ENCODE measurements around the gene CALML5.

CALML5 gene, protein sequence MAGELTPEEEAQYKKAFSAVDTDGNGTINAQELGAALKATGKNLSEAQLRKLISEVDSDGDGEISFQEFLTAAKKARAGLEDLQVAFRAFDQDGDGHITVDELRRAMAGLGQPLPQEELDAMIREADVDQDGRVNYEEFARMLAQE

DNA sequence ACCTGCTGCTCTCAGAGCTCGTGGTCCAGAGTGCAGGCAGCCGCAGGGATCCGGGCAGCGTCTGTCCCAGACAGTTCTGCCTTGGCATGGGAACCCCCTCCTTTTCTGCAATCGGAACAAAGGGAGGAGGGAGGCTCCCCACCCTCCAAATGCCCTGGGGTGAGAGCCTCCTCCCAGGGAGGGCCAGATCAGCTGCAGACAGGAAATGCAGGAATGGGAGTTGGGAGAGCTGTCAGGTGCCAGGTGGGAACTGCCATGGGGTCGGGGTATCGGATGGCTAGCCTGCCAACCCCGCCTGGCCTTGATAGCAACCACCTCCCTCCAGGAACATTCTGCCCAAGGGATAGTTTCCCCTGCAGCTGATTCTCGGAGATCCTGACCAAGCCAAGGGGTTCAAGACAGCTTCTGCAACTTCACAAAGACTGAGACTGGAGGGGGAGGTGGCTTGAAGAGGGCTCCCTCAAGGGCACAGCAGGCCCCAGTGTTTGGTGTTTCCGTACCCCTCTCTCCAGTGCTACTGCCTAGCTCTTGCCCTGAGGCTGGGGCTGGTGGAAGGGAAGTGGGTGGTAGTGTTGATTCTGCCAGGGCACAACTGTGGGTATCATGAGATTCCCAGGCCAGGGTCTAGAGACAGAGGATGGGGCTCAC is at the start of gene CALML5:
CALML5 (minus strand) TSS at position 78 of the 648 bp plus-strand sequence. CDS start 132 bp downstream, outside the sequence.
- no peak for DNase-seq (ENCODE audit: low read depth in 2 of 2)

DNA sequence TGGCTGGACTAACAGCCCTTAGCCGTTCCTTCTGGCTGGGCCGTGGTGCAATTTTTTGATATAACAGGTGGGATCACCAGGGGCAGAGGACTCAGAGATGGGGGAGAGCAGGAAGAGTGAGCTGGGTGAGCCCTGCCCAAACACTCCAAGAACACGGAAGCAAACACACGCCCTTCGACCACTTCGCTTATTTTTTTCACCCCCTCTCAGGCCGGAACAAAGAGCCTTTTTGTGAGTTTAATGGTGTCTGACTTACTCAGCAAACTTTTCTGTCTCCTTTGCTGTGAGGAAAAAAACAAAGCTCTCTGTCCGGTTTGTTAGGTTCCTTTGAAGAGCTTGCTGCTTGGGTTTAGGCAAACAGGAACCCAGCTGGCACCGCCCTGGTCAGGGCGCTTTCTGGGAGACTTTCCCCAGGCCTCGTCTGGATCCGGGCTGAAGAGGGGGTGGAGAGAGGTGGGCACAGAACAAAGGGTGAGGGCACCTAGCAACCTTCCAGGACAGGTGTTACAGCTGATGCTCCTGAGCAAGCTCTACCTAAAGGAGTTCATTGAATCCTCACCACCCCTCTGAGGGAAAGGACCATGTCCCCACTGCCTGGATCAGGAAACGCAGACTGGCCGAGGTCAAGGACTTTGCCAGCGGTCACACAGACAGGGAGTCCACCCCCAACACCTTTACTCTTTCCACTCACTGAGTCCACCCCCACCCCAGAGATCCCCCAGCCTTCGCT is 48.7 kb upstream of the CALML5 start:
- DNase-seq (ENCODE audit: low read depth in 2 of 2), result no peak

DNA sequence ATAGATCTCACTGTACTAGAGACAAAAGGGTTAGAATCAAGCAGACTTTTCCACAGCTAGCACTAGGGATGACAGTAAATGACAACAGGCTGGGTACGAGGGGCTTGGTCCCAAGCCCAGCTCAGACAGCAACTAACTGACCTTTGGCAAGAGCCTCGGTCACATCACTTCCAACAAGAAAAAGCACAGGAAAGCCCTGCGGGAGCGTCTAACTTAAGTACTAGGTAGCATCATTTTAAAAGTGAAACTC is 48.2 kb upstream of the CALML5 start:
- DNase-seq (ENCODE audit: low read depth in 2 of 2), result no peak

DNA sequence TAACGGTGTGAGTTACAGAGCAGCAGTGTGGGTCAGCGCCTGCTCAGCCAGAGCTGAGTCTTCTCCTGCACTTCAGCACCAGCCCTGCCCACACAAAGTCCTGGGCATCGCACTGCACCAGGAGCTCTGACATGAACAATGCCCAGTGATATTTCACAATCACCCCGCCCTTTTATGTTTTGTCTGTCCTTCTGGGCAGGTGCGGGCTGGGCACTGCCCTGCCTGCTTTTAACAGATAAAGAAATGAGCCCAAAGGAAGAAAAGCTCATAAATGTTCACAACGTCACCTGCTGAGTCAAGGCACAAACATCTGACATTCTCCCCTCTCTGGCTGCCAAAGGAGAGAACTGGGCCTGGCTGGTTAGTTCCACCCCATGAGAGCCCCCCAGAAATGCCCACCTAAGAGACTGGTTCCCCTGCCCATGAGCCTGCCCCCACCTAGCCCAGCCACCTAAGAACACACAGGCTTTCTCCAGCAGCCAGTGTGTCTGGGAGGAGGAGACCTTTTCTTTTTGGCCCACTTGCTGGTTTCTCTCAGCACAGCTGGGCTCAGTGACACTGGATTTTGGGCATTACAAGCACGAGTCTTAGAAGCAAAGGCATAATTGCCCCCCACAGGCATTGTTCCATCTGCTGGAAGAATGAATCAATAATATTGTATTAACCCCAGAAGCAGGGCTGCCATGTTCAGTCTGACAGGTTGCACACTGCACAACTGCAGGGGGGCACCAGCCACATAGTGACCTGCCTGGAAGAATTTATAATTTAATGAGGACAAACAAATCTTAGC is 47.7 kb upstream of the CALML5 start:
- no peak for DNase-seq (ENCODE audit: low read depth in 2 of 2)

DNA sequence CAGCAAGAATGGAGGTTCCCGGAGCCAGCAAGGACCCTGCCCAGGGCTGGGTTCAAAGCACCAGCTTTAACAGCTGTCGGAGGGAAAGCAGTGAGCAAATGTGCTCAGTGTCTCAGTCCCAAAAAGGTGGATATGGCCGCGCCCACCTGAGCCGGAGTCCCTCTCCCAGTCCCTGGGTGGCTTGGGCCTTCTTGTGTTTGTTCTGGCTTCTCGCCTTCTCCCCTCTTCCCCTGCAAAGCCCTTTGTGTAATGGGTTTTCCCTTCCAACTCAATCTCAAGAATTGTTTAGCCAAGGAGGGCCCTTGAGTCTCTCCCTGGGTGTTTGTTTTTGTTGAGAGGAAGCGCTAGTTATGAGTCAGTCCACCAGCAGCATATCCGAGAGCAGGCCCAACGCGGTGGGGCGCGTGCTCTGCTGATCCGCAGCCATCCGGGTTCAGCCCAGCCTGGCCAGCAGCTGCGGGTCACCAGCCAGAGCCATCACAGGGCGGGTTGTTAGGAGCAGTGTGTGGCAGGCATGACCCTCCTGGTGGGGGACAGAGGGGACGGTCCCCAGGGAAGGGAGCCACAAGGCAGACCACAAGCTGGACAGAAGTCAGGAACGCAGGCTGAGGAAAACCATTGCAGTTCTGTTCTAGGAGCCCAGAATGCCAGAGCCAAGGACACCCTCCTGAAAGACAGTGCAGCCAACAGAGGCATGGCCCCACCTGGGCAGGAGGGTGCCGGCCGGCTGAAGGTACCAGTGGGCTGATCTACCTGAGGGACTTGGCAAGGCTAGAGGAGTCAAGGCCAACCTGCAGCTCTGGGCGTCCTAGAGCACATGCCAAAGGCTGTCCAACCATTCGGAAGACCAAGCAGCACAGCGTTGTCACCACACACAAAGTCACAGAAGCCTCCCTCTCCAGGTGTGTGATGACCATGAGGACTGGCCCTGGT is 46.7 kb upstream of the CALML5 start:
- DNase-seq (ENCODE audit: low read depth in 2 of 2), result no peak

DNA sequence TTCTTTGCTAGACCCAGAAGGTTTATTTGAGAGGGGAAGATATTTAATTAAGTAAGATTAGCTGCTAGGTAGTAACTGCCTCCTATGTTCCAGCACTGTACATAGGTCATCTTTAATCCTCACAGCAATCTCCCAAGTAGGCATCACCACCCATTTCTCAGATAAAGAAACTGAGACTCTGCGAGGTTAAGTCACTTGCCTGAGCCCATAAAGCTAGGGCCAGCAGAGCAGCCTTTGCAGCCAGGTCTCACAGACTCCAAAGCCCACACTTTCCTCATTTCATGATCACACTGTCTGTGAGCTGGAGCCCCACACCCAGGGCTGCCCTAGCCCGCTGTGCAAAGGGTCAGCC is 46.0 kb upstream of the CALML5 start:
- no peak for DNase-seq (ENCODE audit: low read depth in 2 of 2)

DNA sequence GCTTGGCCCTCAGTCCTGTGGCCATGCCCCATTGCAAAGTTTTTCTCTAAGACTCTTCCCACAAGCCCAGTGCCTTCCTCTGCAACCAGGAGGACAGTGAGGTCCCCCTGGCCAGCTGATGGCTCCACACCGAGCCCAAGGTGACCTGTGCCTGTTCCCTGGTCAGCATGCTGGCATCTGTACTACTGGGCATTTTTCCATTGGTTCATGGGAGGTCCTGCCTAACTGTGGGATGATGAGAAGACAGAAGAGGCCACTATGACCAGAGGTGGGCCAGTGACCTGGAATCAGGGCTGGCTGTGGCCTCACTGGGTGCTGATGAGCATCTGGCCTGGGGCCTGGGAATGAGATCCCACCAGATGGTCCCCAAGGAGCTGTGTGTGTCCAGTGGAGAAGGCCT is 45.6 kb upstream of the CALML5 start:
- no peak for DNase-seq (ENCODE audit: low read depth in 2 of 2)

DNA sequence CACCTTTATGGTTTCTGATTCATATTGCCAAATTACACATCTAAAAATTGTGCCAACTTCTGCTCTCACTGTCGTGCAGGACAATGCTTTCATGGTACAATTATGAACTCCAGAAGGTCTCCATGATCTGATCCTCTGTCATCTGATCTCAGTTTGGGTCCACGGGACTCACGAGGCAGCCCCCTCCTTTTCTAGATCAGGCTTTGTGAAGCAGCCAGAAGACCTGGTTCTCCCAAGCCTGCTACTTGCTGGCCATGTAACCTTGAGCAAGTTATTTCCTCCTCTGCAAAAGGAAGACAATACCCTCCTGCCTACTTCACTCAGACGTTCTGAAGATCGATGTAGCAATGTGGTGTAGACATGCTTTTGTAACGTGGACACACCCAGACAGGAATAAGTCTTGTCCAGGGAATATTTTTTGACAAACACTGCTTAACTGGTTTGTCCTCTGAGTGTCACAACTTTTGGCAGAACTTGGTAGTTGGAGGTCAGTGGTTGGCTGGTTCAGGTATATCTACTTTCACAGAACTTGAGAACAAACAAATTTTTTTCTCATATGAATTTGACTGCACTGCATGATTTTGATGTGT is 44.9 kb upstream of the CALML5 start:
- no peak for DNase-seq (ENCODE audit: low read depth in 2 of 2)

DNA sequence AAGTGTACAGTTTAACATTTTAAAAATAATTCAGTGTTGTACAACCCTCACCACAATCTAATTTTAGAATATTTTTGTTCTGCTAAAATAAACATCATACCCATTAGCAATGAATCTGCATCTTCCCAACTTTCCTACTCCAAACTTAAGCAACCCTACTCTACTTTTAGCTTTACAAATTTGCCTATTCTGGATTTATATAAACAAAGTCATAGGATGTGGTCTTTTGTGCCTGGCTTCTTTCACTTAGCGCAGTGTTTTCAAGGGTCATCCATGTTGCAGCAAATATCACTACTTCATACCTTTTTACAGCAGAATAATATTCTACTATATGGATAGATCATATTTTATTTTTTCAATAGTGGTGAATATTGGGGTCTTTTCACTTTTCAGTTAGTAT is 44.3 kb upstream of the CALML5 start:
- DNase-seq (ENCODE audit: low read depth in 2 of 2), result no peak

DNA sequence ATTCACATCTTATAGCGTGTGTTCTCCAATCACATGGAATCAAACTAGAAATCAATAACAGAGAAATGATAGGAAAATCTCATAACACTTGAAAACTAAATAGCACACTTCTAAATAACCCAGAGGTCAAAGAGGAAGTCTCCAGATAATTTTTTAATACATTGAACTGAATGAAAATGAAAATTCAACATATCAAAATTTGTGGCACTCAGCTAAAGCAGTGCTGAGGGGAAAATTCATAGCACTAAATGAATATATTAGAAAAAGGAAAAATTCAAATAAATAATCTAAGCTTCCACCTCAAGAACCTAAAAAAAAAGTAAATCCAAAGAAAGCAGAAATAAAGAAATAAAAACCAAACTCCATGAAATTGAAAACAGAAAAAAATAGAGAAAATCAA is 42.7 kb upstream of the CALML5 start:
- no peak for DNase-seq (ENCODE audit: low read depth in 2 of 2)

DNA sequence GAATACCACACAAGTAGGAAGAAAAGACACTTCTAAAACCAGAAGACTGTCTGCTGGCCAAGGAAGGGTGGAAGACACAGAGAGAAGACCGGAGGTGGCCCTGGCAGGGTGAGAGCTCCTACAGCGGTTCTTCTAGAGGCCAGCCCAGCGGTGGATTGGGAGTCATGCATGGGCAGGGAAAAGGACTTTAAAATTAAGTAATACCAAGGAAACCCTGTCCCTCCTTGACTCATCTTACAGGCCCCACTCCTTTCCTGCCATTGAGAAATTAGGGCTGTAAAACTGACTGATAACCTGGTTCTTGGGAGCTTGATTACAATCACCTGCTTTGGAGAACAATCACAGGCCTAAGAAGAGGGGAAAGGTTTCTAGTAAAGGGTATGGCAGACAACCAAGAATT is 41.5 kb upstream of the CALML5 start:
- no peak for DNase-seq (ENCODE audit: low read depth in 2 of 2)

DNA sequence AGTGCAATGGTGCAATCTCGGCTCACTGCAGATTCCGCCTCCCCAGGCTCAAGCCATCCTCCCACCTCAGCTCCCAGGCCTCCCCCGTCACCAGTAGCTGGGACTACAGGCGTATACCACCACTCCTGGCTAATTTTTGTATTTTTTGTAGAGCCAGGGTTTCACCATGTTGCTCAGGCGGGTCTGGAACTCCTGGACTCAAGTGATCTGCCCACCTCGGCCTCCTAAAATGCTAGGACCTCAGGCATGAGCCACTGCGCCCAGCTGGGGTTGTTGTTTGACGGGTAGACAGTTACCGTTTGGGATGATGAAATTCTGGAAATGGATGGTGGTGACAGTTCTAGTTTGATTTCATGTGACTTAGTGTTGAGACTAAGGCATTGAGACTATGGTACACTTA is 40.7 kb upstream of the CALML5 start:
- DNase-seq (ENCODE audit: low read depth in 2 of 2), result no peak

DNA sequence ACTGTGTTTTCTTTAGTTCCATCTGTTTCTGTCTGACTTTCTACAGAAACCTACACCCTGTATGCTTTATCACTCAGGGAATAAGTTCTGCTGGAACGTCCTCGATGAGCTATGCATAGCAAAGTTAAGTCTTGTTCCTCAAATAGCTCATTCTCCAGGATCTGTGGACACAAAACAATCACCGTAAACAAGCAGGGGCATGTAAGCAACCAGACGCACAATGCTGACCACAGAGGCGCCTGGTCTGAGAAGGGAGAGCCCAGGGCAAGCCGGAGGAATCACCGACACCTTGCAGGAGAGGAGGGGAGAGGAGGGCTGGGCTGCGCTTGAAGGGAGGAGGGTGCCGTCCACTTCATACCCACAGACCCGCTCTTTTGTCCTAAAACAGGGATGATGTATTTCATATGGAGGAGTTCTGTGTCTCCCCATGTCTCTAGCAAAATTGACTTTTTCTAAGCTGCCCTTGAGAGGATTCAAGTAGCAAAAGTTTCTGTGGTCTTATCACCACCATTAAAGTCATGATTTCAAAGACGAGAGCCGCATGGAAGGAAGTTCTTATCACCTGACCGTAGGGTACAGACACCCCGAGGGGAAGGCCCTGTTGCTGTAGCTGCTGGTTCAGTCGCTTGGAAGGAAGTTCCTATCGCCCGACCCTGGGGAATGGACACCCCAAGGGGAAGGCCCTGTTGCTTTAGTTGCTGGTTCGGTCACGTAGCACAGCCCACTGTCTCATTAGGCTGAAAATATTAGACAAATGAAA is 39.7 kb upstream of the CALML5 start:
- no peak for DNase-seq (ENCODE audit: low read depth in 2 of 2)

DNA sequence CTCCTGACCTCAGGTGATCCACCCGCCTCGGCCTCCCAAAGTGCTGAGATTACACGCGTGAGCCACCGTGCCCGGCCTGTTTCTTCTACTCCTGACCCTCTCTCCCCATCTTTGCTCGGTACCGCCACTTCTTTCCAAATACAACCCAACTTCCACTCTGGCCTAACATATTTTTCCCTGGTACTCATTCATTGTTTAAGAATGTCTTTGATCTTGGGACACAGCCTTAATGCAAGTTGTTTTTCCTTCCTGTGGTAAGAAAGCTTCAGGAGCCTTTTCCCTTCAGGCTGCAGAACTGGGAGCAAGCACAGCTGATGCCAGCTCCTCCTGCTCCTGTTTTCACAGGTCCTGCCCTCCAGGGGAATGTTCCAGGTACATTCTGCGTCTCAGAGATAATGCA is 39.1 kb upstream of the CALML5 start:
- DNase-seq (ENCODE audit: low read depth in 2 of 2), result no peak

DNA sequence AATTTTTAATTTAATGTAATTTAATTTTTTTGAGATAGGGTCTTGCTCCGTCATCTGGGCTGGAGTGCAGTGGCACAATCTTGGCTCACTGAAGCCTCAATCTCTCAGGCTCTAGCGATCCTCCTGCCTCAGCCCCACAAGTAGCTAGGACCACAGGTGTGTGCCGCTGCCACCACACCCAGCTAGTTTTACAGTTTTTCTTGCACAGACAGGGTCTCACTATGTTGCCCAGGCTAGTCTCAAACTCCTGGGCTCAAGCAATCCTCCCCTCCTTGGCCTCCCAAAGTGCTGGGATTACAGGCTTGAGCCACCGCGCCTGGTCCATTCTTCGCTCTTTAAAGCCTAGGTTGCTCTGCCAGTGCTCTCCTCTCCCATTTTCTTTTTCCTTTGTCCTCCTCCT is 38.3 kb upstream of the CALML5 start:
- no peak for DNase-seq (ENCODE audit: low read depth in 2 of 2)

DNA sequence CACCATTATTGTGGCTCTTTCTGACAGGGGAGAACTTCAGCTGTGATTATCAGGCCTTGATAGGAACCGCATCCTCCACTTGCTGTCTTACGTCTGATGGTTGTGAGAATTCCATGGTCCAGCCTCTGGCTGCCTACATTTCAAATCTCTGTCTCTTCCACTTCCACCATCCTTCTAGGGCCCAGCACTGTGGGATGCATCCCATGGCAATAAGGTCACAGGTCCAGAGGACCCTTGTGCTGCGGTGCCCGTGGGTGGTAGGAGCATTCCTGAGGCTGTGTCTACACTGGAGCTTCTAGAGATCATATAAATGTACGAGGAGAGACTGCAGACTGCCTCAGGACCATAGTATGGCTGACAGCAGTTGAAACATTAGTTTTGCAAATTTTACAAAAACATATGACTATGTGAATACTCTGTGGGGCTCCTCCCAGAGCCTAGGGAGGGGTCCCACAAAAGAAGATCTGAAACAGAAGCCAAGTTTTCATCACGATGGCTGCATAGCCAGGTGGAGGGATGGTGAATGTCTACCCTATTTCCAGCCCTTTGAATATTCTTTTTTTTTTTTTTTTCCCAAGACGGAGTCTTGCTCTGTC is 37.2 kb upstream of the CALML5 start:
- DNase-seq (ENCODE audit: low read depth in 2 of 2), result no peak

DNA sequence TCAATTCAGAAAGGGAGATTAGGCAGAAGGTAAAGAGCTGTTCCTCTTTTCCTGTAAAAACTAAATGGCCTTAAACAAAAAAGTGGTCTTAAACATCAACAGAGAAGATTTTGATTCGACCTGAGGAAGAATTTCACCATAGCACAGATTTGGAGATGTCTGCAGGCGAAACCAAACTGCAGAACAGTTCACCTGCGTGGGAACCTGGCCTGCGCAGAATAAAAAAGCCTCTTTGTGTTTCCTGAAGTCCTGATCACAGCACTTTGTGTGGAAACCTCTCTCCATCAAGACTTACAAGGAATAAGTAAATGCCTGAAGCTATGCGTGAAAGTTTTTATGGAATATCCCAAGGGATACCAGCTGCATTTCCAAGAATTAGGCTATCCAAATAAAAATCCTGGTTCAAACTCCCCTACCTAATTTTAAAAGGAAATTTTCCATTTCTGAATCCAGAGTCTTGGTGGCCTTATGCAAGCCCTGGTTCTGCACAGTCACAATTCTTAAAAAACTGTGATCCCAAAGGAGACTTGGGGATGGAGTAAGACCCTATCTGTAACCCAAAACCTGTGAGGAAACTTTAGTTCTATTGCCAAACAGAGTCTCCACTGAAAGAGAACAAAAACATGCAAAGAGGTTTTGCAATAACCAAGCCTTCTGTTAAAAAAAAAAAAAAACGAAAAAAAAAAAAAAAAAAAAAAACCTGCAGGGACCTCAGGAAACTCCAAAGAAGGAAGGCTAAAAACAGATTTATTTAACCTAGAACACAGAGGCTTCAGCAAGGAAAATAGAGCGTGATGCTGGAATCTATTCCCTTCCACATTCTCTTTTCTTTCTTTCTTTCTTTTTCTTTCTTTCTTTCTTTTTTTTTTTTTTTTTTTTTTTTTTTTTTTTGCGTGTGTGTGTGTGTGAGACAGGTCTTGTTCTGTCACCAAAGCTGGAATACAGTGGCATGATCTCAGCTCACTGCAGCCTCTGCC is 35.8 kb upstream of the CALML5 start:
- DNase-seq (ENCODE audit: low read depth in 2 of 2), result peak; percentile 64 to 65

DNA sequence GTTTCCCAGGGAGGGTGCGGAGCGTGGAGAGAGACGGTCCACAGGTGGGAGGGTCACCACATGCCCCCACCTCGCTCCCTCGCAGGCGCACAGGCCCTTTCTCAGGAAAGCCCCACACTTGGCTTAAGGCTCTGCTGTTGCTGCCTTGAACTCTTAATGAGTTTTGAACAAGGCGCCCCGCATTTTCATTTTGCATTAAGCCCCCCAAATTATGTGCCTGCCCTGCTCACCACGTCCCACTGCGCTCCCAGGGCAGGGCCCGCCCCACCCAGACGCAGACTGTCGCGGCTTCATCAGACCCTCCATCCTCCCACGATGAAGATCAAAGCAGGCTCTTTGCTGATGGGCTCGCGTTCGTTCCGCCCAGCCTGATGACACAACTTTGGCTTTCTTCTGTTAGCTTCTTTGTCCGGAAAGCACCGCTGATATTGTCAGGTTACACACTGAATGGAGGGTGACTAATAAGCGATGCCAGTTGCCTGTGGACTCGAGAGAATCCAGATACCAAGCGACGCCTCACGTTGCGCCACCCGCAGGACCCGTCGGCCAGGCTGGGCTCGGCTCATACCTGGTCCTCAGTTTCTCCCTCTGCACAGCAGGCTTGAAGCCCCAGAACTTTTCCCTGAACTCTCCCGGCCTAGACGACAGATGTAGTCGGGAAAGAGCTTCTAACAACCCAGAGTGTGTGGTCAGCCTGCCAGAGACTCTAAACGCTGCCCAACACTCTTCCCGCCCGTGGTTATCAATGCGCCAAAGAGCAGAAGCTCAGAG is 34.9 kb upstream of the CALML5 start:
- DNase-seq (ENCODE audit: low read depth in 2 of 2), result no peak
